Activated T-cell treated with anti-CD3 and anti-CD28 coated beads, Interleukin-2, amount 50 U/mL, for 48 hours (primary cell): Measurements from ENCODE around the gene FIP1L1.
A peak's percentile ranks its signal among the peaks of the same experiment; 100 is the strongest.
"Not testable (repeated sequence)": the region's sequence is repeated elsewhere in the genome, so short reads cannot be mapped to it uniquely, and the experiment has no call there.

Experiments used
- DNase-seq, 2 experiments: peaks; one replicate each; pipeline ENCODE4 v3.0.0-alpha.2; 2020

The FIP1L1 gene

DNA sequence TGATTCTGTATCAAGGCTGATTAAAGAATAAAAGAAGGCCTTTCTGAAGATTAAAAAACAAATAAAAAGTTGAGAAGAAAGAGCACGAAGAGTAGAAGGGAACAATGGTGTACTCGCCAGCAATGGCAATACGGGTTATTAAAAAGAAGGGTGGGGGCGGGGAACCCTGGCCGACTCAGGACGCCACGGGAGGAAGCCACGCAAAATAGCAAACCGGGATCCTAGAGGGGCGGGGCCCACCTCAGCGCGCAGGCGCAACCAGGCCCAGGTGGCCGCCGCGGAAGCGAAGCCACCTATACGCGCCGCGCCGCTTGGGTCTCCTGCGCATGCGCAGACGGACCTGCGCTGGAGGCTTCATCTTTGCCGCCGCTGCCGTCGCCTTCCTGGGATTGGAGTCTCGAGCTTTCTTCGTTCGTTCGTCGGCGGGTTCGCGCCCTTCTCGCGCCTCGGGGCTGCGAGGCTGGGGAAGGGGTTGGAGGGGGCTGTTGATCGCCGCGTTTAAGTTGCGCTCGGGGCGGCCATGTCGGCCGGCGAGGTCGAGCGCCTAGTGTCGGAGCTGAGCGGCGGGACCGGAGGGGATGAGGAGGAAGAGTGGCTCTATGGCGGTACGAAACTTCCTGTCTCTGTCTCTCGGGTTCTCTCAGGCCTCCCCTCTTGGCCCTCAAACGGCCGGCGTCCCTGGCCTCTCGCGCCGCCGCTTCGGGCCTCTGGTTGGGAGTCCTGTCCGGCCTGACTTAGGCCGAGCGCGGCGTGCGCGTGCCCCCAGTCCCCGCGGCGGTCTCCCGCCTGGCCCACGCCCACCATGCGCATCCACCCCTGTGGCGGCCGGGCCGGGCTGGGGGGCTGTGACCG lies at the start of gene FIP1L1:
Gene FIP1L1 (plus strand): TSS at position 323 of the 852 bp plus-strand sequence. CDS start 198 bp downstream, at position 521.
- DNase-seq: peak; percentile 97

DNA sequence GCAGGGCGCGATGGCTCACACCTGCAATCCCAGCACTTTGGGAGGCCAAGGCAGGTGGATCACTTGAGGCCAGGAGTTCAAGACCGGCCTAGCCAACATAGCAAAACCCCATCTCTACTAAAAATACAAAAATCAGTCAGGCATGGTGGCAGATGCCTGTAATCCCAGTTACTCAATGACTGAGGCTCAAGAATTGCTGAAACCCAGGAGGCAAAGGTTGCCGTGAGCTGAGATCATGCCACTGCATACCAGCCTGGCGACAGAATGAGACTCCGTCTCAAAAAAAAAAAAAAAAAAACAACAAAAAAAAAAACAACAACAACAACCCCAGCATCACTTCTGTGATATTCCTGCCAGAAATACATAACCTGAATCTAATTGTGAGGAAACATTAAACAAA lies 42.5 kb upstream of the FIP1L1 start:
- DNase-seq: not testable (repeated sequence)

DNA sequence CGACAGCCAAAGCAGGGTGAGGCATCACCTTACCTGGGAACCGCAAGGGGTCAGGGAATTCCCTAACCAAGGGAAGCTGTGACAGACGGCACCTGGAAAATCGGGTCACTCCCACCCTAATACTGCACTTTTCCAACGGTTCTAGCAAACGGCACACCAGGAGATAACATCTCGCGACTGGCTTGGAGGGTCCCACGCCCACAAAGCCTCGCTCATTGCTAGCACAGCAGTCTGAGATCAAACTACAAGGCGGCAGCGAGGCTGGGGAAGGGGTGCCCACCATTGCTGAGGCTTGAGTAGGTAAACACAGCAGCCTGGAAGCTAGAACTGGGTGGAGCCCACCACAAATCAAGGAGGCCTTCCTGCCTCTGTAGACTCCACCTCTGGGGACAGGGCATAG lies 37.3 kb upstream of the FIP1L1 start:
- DNase-seq: not testable (repeated sequence)

GRCh38 chr4:53346392-53346791 lies 31.0 kb upstream of the FIP1L1 start:
- DNase-seq: not testable (repeated sequence)

DNA sequence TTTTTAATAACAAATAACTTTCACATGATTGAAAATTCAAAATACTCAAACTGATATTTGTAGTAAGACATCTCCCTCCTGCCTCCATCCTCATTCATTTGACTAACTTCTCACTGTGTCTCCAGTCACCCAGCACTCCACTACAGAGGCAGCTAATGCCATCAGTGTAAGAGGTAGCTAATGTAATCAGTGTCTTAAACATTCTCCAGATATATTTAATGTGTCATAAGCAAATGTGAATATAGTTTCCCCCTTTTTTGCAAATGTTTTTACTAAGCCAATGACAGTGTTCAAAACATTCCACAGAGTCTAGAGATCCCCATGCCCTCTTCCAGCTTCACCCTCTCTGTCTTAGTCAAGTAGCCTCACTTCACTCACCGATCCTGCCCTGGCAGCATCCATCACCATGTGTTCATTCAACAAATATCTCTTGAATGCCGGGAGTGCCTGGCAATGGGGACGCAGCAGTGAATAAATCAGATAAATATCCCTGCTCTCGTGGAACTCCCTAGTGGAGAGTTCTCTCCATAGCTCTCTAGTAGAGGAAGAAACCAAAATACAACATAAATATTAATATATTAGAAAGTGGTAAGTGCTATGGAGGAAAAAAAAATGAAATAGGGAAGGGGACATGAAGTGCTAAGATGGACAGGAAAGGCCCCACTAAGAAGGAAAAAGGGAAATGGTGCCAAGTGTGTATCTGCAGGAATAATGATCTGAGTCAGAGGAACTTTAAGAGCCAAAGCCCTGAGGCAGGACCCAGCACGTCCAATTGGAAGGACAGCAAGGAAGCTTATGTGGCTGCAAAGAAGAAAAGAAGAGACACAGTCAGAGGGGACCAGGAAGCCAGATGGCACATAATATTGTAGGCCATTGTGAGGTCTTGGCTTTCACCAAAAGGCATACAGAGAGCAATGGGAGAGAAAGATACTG lies 30.3 kb upstream of the FIP1L1 start:
- DNase-seq: no peak

GRCh38 chr4:53348046-53348445 lies 29.4 kb upstream of the FIP1L1 start:
- DNase-seq: no peak

- no peak for DNase-seq
These were observed 28.4 kb upstream of the FIP1L1 start for GRCh38 chr4:53349091-53349491.

- no peak for DNase-seq
These were observed 23.3 kb upstream of the FIP1L1 start for GRCh38 chr4:53354012-53354722.

- DNase-seq: no peak
These were observed 21.4 kb upstream of the FIP1L1 start for GRCh38 chr4:53355930-53356521.

- DNase-seq: no peak
These were observed 16.0 kb upstream of the FIP1L1 start for GRCh38 chr4:53361451-53361850.

GRCh38 chr4:53362093-53362492 lies 15.3 kb upstream of the FIP1L1 start:
- DNase-seq: no peak

- no peak for DNase-seq
These were observed 12.8 kb upstream of the FIP1L1 start for GRCh38 chr4:53364624-53365023.

DNA sequence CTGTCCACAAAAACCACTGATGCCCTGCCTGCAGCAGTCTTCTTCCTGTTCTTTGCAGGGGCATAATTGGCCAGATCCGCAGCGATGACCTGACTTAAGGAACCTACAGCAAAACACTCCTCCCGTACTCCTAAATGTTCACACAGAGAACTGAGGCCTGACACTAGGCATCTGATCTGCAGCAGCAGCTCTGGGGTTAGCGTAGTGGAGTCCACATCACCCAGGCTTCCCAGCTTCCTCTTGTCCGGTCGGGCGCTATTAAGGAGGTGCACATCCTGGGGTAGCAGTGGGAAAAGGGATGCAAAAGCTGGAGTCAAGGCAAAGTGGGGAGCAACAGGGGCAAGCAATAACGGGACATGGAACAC lies 12.3 kb upstream of the FIP1L1 start:
- peak in 1 of 2 experiments; percentile 37 for DNase-seq

DNA sequence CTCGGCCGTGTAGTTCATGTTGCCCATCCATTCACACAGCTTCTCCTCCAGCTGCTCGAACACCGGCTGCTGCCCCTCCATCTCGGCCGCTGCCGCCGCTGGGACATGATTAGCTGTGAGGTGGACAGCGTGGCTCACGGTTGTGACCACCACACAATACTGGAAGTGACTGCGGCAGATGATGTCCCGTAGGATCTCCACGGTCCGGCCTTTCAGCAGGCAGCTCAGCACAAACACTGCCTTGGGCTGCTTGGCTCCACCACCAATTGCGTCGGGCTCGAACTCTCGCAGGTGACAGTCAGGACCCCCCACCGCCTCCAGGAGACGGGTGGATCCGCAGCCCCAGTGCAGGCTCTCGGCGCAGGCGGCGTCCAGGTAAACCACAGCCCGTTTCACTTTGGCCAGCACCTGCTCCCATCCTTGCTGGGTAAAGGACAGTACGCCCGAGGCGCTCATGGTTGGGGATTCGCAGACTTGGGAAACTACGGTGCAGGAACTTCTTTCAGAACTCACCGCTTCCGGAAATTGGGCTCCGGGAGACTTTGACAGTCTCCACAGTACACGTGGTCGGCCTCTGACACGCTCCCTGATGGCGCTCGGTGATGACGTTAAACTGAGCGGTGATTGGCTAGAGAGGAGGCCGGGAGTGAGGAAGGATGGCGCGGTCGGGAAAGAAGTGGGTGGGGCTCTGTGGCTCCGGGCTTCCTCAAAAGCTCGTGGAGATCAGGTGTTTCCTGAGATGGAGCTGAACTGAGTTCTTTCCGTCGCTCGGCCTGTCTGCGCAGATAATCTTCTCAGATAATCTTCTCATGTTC lies 11.7 kb upstream of the FIP1L1 start, which contains the start of gene SCFD2:
Gene SCFD2 (minus strand): TSS at position 576 of the 815 bp plus-strand sequence.
- DNase-seq: peak; percentile 97 to 98

DNA sequence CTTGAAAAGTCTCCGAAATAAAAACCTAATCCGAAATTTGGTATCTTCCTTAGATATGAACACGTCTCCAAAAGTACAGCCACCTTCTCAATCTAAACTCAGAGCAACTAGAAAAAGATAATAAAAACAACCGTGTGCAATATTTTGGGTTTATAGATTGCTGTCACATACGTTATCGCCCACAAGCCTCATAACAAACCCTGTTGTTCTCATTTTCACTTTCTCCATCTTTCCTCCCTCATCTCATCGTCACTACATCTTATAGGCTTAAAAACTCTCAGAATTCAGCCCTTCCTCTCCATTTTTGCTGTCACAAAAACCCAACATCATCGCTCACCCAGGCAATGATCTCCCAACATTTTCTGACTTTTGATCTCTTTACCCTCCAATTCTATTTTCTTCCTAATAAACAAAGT lies 11.1 kb upstream of the FIP1L1 start:
- no peak for DNase-seq

DNA sequence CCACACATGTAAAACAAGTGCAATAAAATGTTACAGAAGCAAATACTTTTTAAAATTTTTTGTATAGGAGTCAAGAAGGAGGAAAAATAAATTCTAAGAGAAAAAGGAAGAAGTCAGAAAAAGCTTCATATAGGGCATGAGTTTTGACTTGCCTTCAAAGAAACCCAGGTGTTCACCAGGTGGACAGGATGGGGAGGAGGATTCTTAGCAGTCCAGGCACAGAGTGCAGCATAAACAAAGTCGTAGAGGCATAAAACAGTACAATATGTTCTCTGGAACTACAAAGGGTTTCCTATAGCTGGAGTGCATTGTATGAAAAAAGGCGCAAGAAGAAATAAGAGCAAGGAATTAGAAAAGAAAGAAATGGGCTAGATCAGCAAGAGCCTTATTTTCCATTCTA lies 9.7 kb upstream of the FIP1L1 start:
- DNase-seq: no peak

DNA sequence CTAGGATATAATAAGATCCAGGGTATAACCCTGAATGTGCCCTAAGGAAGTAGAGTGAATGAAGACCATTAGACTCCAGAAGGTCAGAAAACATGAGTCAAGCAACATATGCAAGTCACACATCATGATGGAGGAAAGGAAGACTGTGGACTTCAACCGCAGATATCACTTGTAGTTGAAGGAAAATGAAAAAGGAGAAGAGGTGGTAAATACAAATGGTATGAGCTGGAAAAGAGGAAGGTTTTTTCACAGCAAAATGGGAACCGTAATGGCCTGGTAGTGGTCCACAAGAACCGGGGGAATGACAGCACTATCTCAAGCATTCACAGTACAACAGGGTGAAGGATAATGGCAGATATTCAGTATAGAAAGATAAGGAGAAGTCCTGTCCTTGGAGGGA lies 6.4 kb upstream of the FIP1L1 start:
- DNase-seq: no peak

- DNase-seq: no peak
These were observed 5.5 kb upstream of the FIP1L1 start for GRCh38 chr4:53371843-53372521.

DNA sequence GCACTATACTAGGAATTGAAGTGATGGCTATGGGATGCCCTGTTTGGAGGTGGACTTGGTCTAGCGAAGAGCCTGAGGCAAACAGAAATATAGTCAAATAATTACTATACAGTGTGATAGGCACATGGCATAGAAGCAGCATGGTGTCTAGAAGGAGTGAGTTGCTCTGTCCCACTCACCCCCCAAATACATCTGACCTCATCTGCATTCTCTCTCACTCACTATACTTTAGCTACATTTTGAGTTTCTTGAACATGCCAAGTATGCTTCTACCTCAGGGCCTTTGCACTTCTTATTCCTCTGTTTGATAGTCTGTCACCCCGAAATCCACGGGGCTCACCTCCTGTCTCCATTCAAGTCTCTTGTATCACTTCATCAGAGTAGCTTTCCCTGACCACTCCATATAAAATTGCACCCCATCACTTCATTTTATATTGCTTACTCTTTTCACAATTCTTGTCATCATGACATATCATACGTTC lies 2.6 kb upstream of the FIP1L1 start:
- no peak for DNase-seq

GRCh38 chr4:53376900-53377299 lies 541 bp upstream of the FIP1L1 start:
- no peak for DNase-seq

GRCh38 chr4:53378171-53378482 lies 686 bp downstream of the FIP1L1 start:
- DNase-seq: no peak
